GOT3 (cell line): ENCODE measurements around the gene ARHGEF3.
A peak's percentile ranks its signal among the peaks of the same experiment; 100 is the strongest.

ENCODE experiments used
- DNase-seq: peaks from one replicate; lab custom pipeline; 2025; ENCODE audit warnings: mixed read lengths; lab: John Stamatoyannopoulos, UW

ARHGEF3 gene

GRCh38 chr3:56682462-56683121, 119.2 kb downstream of the ARHGEF3 start:
- peak; percentile 35 for DNase-seq

DNA sequence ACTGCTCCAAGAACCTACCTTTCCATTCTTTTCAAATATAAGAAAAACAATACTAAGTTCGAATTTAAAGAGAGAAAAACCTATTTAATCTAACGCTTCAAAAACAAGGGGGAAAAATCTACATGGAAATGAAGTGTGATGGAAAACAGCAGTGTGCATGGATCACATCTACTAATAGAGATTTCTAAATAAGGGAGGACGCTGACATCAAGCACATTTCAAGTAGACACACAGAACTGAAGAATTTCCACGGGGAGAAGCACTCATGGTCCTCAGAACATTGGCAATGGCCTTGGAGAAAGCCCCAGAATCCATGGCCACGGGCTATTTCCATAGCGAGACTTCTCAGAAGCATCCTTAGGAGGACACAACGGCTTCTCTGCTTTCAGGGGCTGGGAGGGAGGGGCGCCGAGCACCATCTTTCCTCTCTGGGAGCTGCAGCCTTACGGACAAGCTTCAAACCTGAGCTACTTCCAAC, 119.7 kb downstream of the ARHGEF3 start:
- DNase-seq = no peak

GRCh38 chr3:56680054-56680580, 121.6 kb downstream of the ARHGEF3 start:
- DNase-seq = no peak
